Posterior vena cava (tissue), 2 donors: ENCODE data around the gene KCNC1. TPM values are rescaled to one million over a fixed set of nuclear protein-coding genes. Genes with fewer than 3 reads are reported as not detected.

Source experiments
- DNase-seq: peaks from one replicate; pipeline ENCODE4 v3.0.0-alpha.2; 2020; ENCODE audit warnings: low spot score
- intact Hi-C, 2 donors: fragments of 100-400 bp; cut with DNase I; formaldehyde crosslinking; loops; one replicate each; pipeline versions ENCODE4 v1.14.1 to v1.14.2; 2022 to 2023
- total RNA-seq, 2 donors: library from RNA; stranded (reverse); fragmentation: NEBNext Ultra II Directional; extraction: Animal tissue kit (Norgen Biotek cat#: 25700); gene quantifications; one replicate each; pipeline ENCODE4 v1.2.1, GENCODE V29; 2021
- donor health status: DM: yes; HTN: yes; CAD: no.
- donor health status: DM: yes; HTN: yes; CAD: no.

The KCNC1 gene
- total RNA-seq, 2 donors from 2014 or later, result not detected

DNA sequence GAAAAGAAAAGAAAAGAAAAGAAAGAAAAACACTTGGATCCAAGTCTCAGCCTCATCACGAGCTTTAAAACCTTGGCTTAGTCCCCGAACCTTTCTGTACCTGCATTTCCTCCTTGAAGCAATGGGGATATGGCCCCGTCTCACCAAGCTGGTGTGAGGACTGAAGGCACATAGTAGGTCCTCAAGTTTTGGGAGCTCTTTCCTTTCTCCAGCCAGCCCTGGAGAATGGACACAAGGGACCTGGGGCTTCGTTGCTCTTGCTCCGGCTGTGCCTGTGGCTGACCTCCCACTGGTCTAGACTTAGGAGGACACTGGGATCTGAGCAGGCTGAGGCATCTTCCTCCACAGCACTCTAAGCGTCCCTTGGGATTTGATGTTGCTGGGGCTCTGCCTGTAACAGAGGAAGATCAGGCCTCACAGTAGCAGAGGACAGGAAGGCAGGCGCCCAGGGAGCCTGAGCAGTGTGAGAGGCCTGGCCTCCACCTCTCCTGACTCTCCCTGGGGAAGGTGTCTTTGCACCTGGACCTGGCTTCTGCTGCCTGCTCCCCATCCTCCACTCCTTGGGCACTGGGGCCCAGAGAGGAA, 32.8 kb downstream of the KCNC1 start:
- intact Hi-C loops, result no loop called here
- DNase-seq, result peak; percentile 41

DNA sequence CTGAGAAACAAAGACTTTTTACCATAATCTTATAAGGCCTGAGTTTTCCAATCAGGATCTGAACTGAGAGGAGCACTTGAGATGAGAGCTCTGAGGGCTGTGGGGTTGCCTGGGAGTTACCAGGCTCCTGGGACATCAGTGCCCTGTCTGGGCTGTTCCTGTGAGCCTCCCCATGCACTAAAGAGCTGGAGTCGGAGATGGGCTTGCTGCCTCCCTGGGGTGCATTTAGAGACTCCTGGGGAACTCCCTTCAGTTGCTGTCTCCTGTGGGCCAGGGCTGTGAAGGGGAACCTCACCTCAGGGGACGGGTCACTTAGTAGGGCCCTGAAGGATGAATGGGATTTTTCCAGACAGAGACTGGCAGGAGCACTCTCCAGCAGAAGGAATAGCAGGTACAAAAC, 33.3 kb downstream of the KCNC1 start:
- intact Hi-C loops, result no loop called here
- DNase-seq, result peak; percentile 41

DNA sequence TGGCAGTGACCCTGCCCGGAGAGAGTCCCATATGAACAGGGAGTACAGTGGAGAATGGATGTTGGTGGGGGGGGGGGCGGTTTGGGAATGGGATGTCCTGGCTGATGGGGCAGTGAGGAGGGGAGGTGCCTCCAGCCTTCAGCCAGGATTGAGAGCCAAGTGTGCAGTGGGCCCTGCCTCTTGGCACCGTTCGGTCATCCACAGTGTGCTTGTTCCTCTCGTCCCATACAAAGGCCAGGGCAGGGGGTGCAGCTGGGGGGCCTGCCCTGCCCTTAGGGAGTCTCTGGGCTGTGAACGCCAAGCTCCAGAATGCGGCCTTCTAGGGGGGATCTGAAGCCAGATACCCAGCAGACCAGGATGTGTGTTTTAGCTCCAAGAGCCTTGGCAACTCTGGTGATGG, 34.0 kb downstream of the KCNC1 start:
- peak; percentile 30 for DNase-seq

DNA sequence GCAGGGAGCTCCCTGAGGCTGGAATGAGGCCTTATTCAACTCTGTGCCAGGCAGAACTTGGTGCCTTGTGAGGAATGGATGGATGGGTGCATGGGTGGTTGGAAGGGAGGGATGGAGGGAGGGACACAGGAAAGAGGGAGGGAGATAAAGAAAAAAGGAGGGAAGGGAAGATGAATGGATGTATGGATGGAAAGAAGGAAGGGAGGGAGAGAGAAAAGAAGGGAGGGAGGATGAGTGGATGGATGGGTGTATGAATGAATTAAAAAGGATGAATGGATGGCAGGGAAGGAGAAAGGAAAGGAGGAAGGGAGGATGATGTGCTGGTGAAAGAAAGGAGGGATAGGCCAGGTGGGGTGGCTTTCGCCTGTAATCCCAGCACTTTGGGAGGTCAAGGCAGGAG, 34.6 kb downstream of the KCNC1 start:
- DNase-seq, result no peak
- intact Hi-C loops, result no loop called here

More for the DNA sequence above, 34.0 kb downstream of the KCNC1 start:
- intact Hi-C loops, result no loop called here

DNA sequence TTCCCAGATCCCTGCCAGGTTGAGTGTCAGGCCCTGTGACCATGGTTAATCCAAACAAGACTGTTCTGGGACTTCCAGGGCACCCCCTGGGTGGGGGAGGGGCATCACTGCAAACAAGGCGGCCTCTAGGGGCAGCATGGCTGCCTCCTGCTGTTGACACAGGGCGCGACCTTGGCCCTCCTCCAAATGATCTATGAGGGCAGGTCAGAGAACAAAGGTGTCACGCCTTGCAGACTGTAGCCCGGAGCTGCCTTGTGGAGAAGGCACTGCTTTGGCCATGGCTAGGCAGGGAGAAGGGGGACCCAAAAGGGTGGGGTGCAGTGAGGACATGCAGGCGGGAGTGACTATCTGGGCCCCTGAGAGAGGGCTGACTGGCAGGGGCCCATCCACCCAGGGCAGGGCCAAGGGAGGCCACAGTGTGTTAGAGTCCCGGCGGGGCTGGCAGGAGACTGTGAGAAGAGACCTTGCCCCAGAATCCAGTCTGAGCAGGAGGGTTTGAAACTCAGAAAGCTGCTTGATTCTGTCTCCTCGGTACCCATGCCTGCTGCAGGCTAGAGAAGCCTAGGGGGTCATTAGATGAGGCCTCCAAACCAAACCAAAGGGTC, 35.6 kb downstream of the KCNC1 start:
- peak; percentile 58 for DNase-seq
- intact Hi-C loops, result no loop called here

DNA sequence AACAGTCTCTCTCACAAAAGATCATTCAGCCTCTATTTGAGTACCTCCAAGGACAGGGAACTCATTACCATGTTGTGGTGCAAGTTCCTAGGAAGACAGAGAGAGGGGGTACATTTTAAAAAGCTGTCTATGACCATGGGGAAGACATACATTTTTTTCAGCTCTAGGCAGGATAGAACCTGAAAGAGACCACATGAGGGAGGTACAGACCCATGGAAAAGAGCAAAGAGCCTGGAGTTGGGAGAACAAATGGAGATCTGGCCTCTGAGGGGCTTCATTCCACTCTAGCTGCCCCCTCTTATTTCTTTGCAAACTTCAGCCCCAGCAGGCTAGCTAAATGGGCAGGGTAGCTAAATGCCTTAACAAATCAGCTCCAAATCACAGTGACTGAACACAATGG, 36.3 kb downstream of the KCNC1 start:
- intact Hi-C loops, result no loop called here

DNA sequence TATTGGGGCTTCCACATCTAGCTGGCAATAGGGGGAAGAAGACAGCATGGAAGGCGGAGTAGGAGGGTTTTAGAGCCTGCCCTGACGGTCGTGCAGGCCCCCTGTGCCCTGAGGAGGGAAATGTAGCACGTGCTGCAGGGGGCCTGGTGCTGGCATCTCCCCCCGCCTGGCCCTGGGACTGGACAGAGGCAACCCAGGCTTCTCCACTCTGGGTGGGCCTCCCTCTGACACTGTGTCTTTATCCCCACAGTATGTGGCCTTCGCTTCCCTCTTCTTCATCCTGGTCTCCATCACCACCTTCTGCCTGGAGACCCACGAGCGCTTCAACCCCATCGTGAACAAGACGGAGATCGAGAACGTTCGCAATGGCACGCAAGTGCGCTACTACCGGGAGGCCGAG, 36.8 kb downstream of the KCNC1 start:
- intact Hi-C loops, result no loop called here
- peak; percentile 25 for DNase-seq

More for the DNA sequence above, 36.3 kb downstream of the KCNC1 start:
- no peak for DNase-seq

DNA sequence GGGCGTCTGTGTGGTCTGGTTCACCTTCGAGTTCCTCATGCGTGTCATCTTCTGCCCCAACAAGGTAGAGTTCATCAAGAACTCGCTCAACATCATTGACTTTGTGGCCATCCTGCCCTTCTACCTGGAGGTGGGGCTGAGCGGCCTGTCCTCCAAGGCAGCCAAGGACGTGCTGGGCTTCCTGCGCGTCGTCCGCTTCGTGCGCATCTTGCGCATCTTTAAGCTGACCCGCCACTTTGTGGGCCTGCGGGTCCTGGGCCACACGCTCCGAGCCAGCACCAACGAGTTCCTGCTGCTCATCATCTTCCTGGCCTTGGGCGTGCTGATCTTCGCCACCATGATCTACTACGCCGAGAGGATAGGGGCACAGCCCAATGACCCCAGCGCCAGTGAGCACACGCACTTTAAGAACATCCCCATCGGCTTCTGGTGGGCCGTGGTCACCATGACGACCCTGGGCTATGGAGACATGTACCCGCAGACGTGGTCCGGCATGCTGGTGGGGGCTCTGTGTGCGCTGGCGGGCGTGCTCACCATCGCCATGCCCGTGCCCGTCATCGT, 37.3 kb downstream of the KCNC1 start:
- intact Hi-C loops, result no loop called here
- peak; percentile 80 for DNase-seq

DNA sequence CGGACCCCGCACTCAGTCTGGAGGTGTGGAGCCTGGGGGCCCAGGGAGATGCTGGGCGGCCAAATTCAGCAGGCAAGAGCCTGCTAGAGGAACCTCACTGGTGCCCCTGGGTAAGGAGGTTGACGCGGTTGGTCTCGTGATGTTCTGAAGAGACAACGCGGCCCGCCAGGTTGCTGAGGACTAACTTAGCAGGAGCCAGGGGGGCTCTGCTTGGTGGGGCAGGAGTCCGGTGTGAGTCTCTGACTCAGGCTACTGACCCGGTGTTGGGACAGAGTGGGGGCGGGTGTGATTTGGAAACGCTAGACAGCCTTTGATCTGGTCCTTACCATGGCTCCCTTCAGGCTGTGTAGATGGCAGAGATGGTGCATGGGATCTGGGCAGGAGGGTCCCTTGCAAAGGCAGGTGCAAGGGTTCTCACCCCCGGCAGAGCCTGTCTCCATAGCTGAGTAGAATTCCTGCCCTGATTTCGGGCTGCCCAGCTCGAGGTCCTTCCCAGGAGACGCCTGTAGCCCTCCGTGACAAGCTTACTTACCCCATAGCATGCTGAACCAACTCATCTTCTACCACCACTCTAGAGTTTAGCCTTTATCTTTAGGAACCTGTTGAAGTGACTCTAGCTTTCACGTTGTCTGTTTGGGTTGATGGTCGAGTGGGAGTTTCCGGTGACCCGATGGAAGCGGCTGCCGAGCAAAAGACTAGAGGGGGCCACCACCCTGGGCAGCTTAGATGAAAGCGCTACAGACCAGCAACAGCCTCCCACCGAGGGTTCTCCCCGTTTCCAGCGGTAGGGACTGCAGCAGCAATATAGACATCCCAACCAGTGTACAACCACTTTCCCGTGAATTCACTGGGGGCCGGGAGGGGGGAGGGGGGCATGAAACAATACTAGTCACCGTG, 38.4 kb downstream of the KCNC1 start:
- intact Hi-C loops, result no loop called here
- peak; percentile 74 for DNase-seq

DNA sequence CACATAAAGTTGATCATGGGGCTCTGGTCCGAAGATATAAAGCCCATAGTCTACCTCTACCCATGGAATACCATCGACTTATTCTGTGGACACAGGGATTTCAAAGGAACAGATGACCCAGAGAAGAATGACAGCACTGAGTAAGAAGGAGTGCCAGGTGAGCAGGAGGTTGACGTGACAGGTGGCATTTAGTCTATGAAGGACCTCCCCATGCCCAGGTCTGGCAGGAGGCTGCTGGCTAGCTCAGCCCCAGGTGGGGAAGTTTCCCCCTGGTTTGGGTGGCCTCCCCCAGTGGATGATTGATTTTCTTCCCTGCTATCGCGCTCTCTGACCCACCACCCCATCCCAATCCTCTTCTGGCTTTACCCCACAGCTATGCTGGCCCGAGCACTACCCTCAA, 39.1 kb downstream of the KCNC1 start:
- DNase-seq, result peak; percentile 64
- intact Hi-C loops, result no loop called here

DNA sequence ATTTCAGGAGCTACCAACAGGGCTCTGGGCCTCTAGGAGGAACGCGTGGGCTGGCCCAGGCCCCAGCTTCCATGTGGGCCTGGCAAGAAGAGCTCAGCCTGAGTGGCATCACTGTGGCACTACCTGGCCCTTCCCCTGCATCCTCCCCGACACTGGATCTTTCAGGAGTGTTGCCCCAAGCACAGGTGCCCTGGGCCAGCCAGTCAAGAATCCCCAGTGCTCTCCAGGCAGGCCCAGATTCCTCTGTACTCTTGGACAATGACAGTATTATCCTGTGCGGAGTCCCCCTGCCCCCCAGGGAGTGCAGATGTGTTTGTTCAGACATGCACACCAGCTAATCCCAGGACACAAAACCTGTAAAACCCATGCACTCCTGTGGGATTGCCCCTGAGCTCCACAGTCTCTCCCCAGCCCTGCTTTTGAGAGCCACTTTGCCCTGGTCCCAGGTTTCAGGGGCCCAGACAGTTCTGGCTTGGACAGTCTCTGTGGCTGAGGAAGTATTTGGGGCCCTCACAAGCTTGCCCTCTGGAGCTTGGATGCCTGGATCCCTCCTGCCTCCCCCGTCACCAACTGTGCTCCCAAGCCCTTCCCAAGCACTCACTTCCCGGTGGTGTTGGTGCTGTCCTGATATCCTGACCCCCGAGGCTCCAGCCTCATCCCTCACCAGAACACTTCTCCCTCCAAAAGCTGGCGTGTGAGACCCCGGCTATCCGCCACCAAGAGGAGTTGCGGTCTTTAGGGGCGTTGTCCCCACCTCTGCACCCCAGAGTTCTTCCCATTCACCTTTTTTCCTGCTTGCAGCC, 39.9 kb downstream of the KCNC1 start:
- DNase-seq, result peak; percentile 47
- intact Hi-C loops, result no loop called here

DNA sequence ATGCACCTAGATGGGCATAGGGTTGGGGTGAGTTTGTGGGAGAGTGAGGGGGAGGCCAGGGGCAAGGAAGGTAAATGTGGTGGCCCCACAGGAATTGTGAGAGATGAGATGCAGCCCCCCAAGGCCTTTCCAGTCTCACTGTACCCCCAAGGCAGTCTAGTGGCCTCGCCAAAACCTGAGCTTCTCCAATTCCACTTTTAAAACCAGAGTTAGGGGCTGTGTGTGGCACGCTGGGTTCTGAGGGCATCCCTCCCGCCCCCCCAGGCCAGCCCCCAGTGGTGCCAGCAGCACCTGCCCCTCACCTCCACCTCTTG, 40.4 kb downstream of the KCNC1 start:
- intact Hi-C loops, result no loop called here
- DNase-seq, result peak; percentile 64

DNA sequence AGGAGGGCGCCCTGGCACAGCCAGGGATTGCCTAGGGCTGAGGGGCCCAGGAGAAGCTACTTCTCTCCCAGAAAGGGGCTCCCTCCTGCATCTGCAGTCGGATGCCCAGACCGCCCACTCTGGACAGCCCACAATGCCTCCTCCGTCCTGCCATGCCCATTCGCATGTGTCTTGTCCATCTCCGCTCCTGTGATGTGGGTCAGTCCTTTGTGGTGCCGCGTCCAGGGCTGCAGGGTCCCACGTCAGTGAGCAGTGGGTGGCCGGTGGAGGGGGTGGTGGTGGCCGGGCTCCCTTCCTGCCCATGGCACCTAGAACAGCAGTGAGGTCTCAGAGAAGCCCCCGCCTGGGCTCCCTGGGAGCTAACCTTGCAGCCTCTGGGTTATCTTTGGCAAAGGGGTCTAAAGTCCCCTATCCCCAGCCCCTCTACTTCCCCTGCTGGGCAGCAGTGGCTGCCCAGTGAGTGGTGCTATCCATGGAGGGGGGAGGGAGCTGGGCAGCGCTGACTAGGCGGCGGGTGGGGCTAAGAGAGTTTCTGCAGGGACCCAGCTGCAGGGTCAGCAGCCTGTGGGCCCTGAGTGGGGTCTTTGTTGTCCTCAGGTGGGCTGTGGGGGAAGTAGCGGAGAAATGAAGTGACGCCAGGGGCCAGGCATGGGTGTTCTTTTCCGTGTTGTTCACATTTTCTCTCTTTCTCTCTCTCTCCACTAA, 41.1 kb downstream of the KCNC1 start:
- peak; percentile 76 for DNase-seq
- intact Hi-C loops, result no loop called here

DNA sequence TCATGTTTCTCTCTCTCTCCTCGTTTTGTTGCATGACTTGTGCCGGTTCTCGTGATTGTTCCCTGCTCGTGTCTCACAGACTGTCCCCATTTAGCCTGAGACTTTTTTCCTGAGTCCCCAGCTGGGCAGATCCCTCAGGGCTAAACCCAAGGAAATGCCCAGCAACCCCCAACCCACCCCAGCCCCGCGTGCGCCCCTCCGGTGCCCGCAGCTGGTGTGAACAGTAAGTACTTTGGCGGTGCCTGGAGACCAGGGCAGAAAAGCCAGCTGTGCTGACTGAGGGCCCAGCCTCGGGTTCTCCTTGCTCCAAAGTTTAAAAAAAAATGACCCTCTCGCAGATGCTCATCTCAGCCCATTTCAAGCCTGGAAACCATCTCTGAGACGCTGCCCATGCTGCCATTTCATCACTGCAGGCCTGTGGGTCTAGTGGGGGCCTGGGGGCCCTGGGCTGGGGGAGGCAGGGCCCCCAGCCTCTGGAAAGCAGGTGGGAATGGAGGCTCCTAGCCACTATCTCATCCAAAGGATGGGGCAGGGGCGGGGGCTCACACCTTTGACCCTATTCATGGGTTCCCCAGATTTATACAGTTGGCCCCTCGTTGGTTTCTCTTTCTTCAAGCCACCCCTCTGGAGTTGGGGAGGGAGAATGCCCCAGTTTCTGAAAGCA, 41.8 kb downstream of the KCNC1 start:
- intact Hi-C loops, result no loop called here
- DNase-seq, result peak; percentile 74

DNA sequence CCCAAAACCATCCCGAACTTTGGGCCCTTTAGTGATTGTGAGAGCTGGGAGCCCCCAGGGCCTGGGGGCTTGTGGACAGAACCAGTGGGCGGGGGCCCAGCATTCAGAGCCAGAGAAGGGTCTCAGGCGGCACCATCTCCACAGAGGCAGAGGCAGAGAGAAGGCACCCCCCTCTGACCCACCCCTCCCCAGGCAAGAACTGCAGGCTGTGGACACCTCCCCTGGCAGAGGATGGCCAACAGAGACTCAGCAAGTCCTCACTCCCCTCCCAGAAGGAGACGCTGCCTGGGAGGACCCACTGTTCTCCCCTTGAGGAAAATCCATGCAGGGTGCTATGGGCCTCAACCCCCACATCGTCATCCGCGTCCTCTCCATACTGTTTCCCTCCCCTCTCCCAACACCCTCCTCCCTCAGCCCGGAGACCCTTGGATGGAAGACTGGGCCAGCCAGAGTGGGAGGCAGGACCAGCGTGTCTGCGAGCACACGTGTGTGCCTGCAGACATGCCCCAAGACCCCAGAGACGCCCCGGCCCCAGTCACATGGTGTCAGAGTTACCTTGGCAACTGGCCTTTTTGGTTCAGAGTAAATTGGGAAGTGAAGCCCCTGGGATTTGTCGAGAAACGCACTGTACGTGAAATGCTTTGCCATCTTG, 42.6 kb downstream of the KCNC1 start:
- peak; percentile 76 for DNase-seq
- intact Hi-C loops, result no loop called here

DNA sequence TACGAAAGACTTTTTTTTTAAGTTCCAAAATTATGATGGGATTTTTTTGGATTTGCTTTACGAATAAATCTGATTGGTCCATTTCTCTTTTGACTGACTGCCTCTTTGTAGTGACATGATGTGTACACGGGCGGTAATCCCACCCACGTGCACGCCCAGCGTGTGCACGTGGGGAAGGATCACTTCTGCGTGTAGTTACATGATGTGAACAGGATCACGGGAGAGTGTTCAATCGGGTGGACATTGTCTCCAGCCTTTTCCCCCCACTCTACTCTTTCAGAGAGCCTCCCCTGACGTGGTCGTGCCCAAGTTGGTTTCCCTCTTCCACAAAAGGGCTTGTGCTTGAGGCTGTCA, 43.1 kb downstream of the KCNC1 start:
- intact Hi-C loops, result no loop called here

DNA sequence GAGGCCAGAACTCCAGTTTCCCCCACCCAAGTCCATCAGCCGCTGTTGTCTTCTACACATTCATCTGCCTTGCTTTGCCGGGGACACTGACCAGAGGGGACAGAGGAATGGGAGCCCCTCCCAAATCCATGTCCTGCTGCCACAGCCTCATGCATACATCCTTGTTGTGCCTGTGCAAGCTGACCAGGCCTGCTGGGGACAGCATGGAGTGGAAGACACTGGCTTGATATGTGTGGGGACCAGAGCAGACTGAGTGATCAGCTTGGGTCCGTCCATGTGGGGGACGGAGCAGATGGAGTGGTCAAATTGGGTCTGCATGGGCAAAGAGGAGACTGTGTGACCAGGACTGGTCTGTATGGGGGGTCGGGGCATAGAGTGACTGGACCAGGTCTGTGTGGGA, 43.8 kb downstream of the KCNC1 start:
- intact Hi-C loops, result no loop called here
- peak; percentile 63 for DNase-seq

More for the DNA sequence above, 43.1 kb downstream of the KCNC1 start:
- no peak for DNase-seq
